Vagina (tissue), 2 donors: Measurements from ENCODE around the gene STARD10. TPM values are rescaled to one million over a fixed set of nuclear protein-coding genes. Genes with fewer than 3 reads are reported as not detected.

Experiments used
- DNase-seq, 2 donors: peaks; one replicate each; pipeline ENCODE4 v3.0.0-alpha.2; 2017; ENCODE audit errors: extremely low spot score in 2 of 2
- H3K27ac ChIP-seq: fragments of 200-600 bp; sonication (generic); one replicate; pipeline ENCODE4 v1.5.1; 2019
- H3K27me3 ChIP-seq: fragments of 200-600 bp; sonication (generic); one replicate; pipeline ENCODE4 v1.5.1; 2019
- H3K36me3 ChIP-seq, 2 donors: fragments of 200-600 bp; sonication (generic); one replicate each; pipeline ENCODE4 v1.5.1; 2017 to 2019
- H3K4me1 ChIP-seq: fragments of 200-600 bp; sonication (generic); one replicate; pipeline ENCODE4 v1.5.1; 2019
- H3K4me3 ChIP-seq, 2 donors: fragments of 200-600 bp; sonication (generic); 1 replicate in 1 of 2; 2 replicates in 1 of 2; pipeline ENCODE4 v1.5.1; 2016 to 2019
- H3K9me3 ChIP-seq: fragments of 200-600 bp; sonication (generic); one replicate; pipeline ENCODE4 v1.5.1; 2019
- CTCF ChIP-seq, 3 experiments: fragments of 450-650 bp in 2 of 3; fragments of 200-600 bp in 1 of 3; sonication (generic) in 1 of 3; IDR thresholded peaks; one replicate each; pipeline ENCODE4 v1.5.1; 2017 to 2019; ENCODE audit warnings: antibody characterized with exemption in 3 of 3, mild to moderate bottlenecking in 2 of 3, moderate library complexity in 2 of 3
- POLR2A ChIP-seq, 2 donors: fragments of 450-650 bp; IDR thresholded peaks; one replicate each; pipeline ENCODE4 v1.6.1; 2017; ENCODE audit warnings: antibody characterized with exemption in 2 of 2, mild to moderate bottlenecking in 2 of 2, moderate library complexity in 2 of 2
- POLR2AphosphoS5 ChIP-seq, 2 donors: sonication (generic); formaldehyde crosslinking; IDR thresholded peaks; one replicate each; pipeline ENCODE4 v1.9.0; 2017; ENCODE audit warnings: antibody characterized with exemption in 2 of 2, mild to moderate bottlenecking in 2 of 2, low read depth in 1 of 2; ENCODE audit not compliant: insufficient read depth in 1 of 2
- intact Hi-C: fragments of 100-400 bp; cut with DNase I; formaldehyde crosslinking; loops from one replicate; pipeline ENCODE4 v1.15.1; 2023
- total RNA-seq: library from RNA; depleted of rRNA; stranded (reverse); fragments of >200 nt; gene quantifications from one replicate; pipeline ENCODE4 v1.2.3, GENCODE V29; 2016

Gene STARD10
- total RNA-seq, 1 donor from 2014 or later: 75.9 TPM

GRCh38 chr11:72826942-72827480, 33.2 kb upstream of the STARD10 start:
- Histone ChIP-seq H3K4me3 (no peak overlapping the region), H3K27ac (no peak overlapping the region), H3K36me3 (peaks cover 0 to 11% of the 10 kb centered on the region in 2 donors), H3K27me3 (no peaks in the 10 kb centered on the region), H3K4me1 (peaks cover 10% of the 10 kb centered on the region), H3K9me3 (no peaks in the 10 kb centered on the region)
- no peak for DNase-seq
- intact Hi-C loops: loop anchor here (5.0 kb wide), 1 partner anchor 350 kb away; no protein-coding TSS in a partner anchor
- TF ChIP-seq POLR2AphosphoS5 (IDR thresholded peaks at IDR 0.05; ENCODE audit: insufficient read depth in 1 of 2, low read depth in 1 of 2): no peak
- no peak for TF ChIP-seq POLR2A (IDR thresholded peaks at IDR 0.05)
- TF ChIP-seq CTCF (IDR thresholded peaks at IDR 0.05): no peak

- no peak for DNase-seq
- peaks cover 0 to 11% of the 10 kb centered on the region in 2 donors for H3K36me3 ChIP-seq
- TF ChIP-seq POLR2A (IDR thresholded peaks at IDR 0.05): no peak
- no peak for TF ChIP-seq POLR2AphosphoS5 (IDR thresholded peaks at IDR 0.05; ENCODE audit: insufficient read depth in 1 of 2, low read depth in 1 of 2)
- no peak for TF ChIP-seq CTCF (IDR thresholded peaks at IDR 0.05)
- peaks cover 10% of the 10 kb centered on the region for H3K4me1 ChIP-seq
- intact Hi-C loops: loop anchor here (5.0 kb wide), 1 partner anchor 351 kb away; no protein-coding TSS in a partner anchor
- no peaks in the 10 kb centered on the region for H3K27me3 ChIP-seq
- no peak overlapping the region for H3K27ac ChIP-seq
- H3K4me3 ChIP-seq: no peak overlapping the region
- H3K9me3 ChIP-seq: no peaks in the 10 kb centered on the region
These were observed 32.5 kb upstream of the STARD10 start for GRCh38 chr11:72826191-72826941.

DNA sequence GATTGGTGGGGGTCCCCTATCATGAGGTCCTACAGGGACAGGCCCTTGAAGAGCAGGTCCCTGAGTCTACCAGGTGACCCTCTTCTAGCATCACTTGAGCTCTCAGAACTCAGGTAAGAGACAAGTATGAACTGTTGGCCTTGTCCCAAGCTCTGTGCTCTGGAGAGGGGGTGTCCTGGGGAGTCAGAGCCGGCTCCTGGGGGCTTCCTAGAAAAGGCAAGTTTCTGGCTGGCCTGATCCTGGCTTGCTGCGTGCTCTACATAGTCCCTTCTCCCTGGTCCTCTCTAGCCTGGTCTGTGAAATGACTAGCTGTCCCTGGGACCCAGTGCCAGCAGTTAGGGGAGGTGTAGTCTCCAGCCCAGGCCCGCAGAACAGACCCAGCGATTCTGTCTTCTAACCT, 31.8 kb upstream of the STARD10 start:
- Histone ChIP-seq H3K27ac (no peak overlapping the region), H3K9me3 (no peaks in the 10 kb centered on the region), H3K36me3 (peaks cover 0 to 11% of the 10 kb centered on the region in 2 donors), H3K27me3 (no peaks in the 10 kb centered on the region), H3K4me1 (peaks cover 12% of the 10 kb centered on the region), H3K4me3 (no peak overlapping the region)
- TF ChIP-seq POLR2A (IDR thresholded peaks at IDR 0.05): no peak
- no peak for TF ChIP-seq CTCF (IDR thresholded peaks at IDR 0.05)
- TF ChIP-seq POLR2AphosphoS5 (IDR thresholded peaks at IDR 0.05; ENCODE audit: insufficient read depth in 1 of 2, low read depth in 1 of 2): no peak
- DNase-seq: no peak
- intact Hi-C loops: loop anchor here (5.0 kb wide), 1 partner anchor 352 kb away; no protein-coding TSS in a partner anchor

DNA sequence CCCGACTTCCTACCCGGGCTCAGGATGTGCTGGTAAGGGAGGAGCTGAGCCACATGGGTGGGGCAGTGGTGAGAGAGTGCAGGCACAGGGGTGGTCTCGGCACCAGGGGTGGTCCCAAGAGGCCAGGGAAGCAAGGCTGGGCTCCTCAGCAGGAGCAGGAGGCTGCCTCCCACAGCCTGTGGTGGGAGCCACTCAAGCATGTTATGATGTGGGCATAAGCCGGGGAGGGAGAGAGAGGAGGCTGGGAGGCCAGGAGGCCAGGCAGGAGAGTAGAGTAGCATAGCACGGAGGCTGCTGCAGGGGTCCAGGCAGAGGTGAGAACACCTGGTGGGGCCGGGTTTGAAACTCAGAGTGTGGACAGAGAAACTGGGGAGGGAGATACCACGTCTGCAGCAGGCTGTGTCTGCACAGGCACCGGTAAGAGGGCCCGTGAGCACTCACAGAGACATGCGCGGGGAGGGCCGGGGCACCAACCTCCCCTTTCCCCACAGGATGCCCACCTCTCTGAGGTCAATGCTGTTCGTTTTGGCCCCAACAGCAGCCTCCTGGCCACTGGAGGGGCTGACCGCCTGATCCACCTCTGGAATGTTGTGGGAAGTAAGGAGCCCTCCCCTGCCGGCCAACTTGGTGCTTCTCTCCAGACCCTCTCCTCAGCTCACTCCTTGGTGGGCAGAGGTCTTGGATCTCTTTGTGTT, 31.1 kb upstream of the STARD10 start:
- intact Hi-C loops: loop anchor here (5.0 kb wide), 1 partner anchor 352 kb away; no protein-coding TSS in a partner anchor
- Histone ChIP-seq H3K9me3 (no peaks in the 10 kb centered on the region), H3K36me3 (peaks cover 0 to 3% of the 10 kb centered on the region in 2 donors), H3K27ac (no peak overlapping the region), H3K27me3 (no peaks in the 10 kb centered on the region), H3K4me1 (peaks cover 15% of the 10 kb centered on the region), H3K4me3 (no peak overlapping the region)
- no peak for TF ChIP-seq CTCF (IDR thresholded peaks at IDR 0.05)
- no peak for TF ChIP-seq POLR2A (IDR thresholded peaks at IDR 0.05)
- TF ChIP-seq POLR2AphosphoS5 (IDR thresholded peaks at IDR 0.05; ENCODE audit: insufficient read depth in 1 of 2, low read depth in 1 of 2): no peak
- DNase-seq: no peak
